Activated CD8-positive, alpha-beta T cell treated with anti-CD3 and anti-CD28 coated beads for 36 hours (primary cell): Measurements from ENCODE around the gene PIAS2. TPM values are rescaled to one million over a fixed set of nuclear protein-coding genes. Genes with fewer than 3 reads are reported as not detected.
A peak's percentile ranks its signal among the peaks of the same experiment; 100 is the strongest.
"Not testable (repeated sequence)": the region's sequence is repeated elsewhere in the genome, so short reads cannot be mapped to it uniquely, and the experiment has no call there.

Source experiments
- ATAC-seq: fragments of 200-7000 bp; cut with Tn5 transposase; one replicate; pipeline ENCODE4 v1.10.0; 2021; ENCODE audit warnings: mild to moderate bottlenecking, moderate library complexity
- CTCF ChIA-PET: fragments of 350-600 bp; sonication (Branson Sonifier 250); formaldehyde crosslinking; loops from one replicate; lab custom pipeline; 2021; ENCODE audit warnings: antibody characterized with exemption; lab: Charles Lee
- POLR2A ChIA-PET: fragments of 350-600 bp; sonication (Branson Sonifier 250); formaldehyde crosslinking; loops from one replicate; lab custom pipeline; 2021; ENCODE audit warnings: antibody characterized with exemption; lab: Charles Lee
- DNase-seq: peaks from one replicate; pipeline ENCODE4 v3.0.0-alpha.2; 2020
- H3K27ac Mint-ChIP-seq: one replicate; pipeline ENCODE4 v1.8.0; 2021; ENCODE audit warnings: mild to moderate bottlenecking, mixed read lengths
- H3K27me3 Mint-ChIP-seq: one replicate; pipeline ENCODE4 v1.8.0; 2021; ENCODE audit warnings: mixed read lengths
- H3K36me3 Mint-ChIP-seq: one replicate; pipeline ENCODE4 v1.8.0; 2021; ENCODE audit warnings: low read depth, mixed read lengths
- H3K4me1 Mint-ChIP-seq: one replicate; pipeline ENCODE4 v1.8.0; 2021; ENCODE audit warnings: low read depth, mixed read lengths
- H3K4me3 Mint-ChIP-seq: one replicate; pipeline ENCODE4 v1.8.0; 2021; ENCODE audit warnings: mild to moderate bottlenecking, moderate library complexity, mixed read lengths
- H3K9me3 Mint-ChIP-seq: one replicate; pipeline ENCODE4 v1.8.0; 2021; ENCODE audit warnings: mixed read lengths
- intact Hi-C: fragments of 100-400 bp; cut with micrococcal nuclease; formaldehyde crosslinking; loops from one replicate; pipeline ENCODE4 v1.10.0; 2022
- total RNA-seq, 2 experiments: library from RNA; stranded (reverse); gene quantifications; one replicate each; pipeline ENCODE4 v1.2.3, GENCODE V29; 2021
- TF ChIP-seq, protein P1 (sequence below): fragments of 200-600 bp; IDR thresholded peaks from one replicate; pipeline ENCODE4 v1.8.0; 2022; ENCODE audit warnings: antibody characterized with exemption, mild to moderate bottlenecking

The PIAS2 gene
- total RNA-seq, 2 experiments from 2014 or later: 26.9 to 29.8 TPM

DNA sequence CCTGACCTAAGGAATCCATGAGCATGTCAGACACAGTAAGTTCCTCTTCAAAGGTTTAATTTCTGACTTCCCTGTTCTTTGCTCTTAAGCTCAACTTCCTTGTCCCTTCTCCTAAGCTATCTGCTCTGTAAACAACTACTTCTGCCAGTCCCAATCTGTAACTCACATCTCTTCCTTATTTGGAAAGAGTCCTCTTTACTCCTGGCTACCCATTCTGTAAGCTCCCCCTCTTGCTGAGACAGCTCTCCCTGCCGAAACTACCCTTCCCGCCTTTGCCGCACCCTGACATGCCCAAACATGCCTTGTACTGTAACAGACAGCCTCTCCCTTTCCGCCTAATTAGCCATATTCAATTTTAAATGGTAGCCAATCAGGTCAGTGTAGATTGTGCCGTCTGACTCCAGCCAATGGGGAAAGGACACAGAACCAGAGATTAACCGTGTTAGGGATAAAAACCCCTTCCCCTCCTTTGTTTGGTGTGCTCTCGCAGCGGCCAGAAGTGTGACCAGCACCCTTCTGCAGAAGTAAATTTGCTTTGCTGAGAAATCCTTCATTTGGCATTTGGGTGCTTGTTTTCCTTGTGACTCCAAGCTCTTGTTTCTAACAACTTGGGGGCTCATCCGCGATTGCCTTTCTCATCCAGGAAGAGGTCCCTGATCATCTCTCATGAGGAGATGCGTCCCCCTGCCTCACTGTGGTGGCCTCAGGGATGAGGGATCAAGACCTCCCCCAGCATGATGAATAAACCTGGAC, 49.0 kb downstream of the PIAS2 start:
- ChIA-PET POLR2A (no interaction called here), CTCF (no interaction called here)
- Mint-ChIP-seq H3K36me3 (peaks cover 51% of the 10 kb centered on the region), H3K4me3 (no peak overlapping the region), H3K9me3 (peaks cover 37% of the 10 kb centered on the region), H3K27me3 (no peaks in the 10 kb centered on the region), H3K4me1 (peaks cover 20% of the 10 kb centered on the region), H3K27ac (no peak overlapping the region)
- ATAC-seq: no peak
- TF ChIP-seq, protein P1, sequence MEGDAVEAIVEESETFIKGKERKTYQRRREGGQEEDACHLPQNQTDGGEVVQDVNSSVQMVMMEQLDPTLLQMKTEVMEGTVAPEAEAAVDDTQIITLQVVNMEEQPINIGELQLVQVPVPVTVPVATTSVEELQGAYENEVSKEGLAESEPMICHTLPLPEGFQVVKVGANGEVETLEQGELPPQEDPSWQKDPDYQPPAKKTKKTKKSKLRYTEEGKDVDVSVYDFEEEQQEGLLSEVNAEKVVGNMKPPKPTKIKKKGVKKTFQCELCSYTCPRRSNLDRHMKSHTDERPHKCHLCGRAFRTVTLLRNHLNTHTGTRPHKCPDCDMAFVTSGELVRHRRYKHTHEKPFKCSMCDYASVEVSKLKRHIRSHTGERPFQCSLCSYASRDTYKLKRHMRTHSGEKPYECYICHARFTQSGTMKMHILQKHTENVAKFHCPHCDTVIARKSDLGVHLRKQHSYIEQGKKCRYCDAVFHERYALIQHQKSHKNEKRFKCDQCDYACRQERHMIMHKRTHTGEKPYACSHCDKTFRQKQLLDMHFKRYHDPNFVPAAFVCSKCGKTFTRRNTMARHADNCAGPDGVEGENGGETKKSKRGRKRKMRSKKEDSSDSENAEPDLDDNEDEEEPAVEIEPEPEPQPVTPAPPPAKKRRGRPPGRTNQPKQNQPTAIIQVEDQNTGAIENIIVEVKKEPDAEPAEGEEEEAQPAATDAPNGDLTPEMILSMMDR: no peak
- DNase-seq: peak; percentile 2
- intact Hi-C loops: no loop called here

DNA sequence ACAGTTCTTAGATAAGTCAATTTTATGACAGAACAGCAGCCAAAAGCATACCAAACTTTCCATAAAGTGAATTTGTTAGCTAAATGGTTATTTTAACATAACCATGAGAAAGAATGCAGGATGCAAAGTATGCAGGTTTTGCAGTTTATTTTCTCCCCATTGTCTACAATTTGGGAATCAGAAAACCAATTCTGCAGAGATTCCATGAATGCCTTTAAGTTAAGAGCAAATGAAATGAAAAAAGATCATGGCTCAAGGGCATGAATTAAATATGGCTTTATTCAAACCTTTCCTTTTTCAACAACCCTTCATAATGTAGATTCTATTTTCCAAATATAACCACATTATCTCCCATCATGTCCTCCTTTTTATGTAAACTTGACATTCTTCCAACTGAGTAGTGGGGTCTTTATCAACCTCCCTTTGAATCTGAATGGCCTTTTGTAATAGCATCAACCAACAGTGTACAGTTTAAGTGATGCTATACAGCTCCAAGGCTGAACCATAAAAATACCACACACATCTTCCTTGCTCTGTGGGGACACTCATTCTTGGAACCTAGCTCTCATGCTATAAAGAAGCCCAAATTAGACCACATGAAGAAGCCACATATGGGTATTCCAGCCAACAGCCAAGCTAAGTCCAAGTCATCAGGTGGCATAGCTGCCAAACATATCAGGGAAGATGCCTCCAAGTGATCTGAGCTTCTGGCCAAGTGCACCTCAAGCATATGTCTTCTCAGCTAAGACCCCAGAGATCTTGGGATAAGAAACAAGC, 49.8 kb downstream of the PIAS2 start:
- intact Hi-C loops: no loop called here
- Mint-ChIP-seq H3K27ac (no peak overlapping the region), H3K36me3 (peaks cover 49% of the 10 kb centered on the region), H3K9me3 (peaks cover 34% of the 10 kb centered on the region), H3K4me3 (no peak overlapping the region), H3K27me3 (no peaks in the 10 kb centered on the region), H3K4me1 (peaks cover 16% of the 10 kb centered on the region)
- ATAC-seq (no peak), DNase-seq (no peak)
- TF ChIP-seq, protein P1: no peak
- ChIA-PET CTCF (interaction anchor here (1.0 kb wide), 1 partner anchor 209 kb away, joined by 3 read pairs; no protein-coding TSS in a partner anchor), POLR2A (no interaction called here)

GRCh38 chr18:46866523-46866922, 50.8 kb downstream of the PIAS2 start:
- Mint-ChIP-seq H3K4me3 (no peak overlapping the region), H3K4me1 (peaks cover 16% of the 10 kb centered on the region), H3K27ac (no peak overlapping the region), H3K9me3 (peaks cover 32% of the 10 kb centered on the region), H3K27me3 (no peaks in the 10 kb centered on the region), H3K36me3 (peaks cover 42% of the 10 kb centered on the region)
- DNase-seq (no peak), ATAC-seq (no peak)
- TF ChIP-seq, protein P1: no peak
- ChIA-PET CTCF (no interaction called here), POLR2A (no interaction called here)
- intact Hi-C loops: no loop called here

DNA sequence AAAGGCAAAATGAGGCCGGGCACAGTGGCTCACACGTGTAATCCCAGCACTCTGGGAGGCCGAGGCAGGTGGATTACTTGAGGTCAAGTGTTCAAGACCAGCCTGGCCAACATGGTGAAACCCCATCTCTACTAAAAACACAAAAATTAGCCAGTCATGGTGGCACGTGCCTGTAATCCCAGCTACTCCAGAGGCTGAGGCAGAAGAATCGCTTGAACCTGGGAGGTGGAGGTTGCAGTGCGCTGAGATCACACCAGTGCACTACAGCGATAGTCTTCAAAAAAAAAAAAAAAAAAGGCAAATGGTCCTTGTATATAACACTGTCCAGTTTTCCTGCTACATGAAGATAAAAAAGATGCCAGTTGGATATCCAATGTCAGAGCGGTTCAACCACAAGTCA, 52.1 kb downstream of the PIAS2 start:
- ATAC-seq, DNase-seq, H3K4me3 Mint-ChIP-seq, H3K27ac Mint-ChIP-seq, H3K27me3 Mint-ChIP-seq, CTCF ChIA-PET, POLR2A ChIA-PET, intact Hi-C loops: not testable (repeated sequence)
- Mint-ChIP-seq H3K36me3 (peaks cover 36% of the 10 kb centered on the region), H3K4me1 (peaks cover 14% of the 10 kb centered on the region), H3K9me3 (peaks cover 24% of the 10 kb centered on the region)

DNA sequence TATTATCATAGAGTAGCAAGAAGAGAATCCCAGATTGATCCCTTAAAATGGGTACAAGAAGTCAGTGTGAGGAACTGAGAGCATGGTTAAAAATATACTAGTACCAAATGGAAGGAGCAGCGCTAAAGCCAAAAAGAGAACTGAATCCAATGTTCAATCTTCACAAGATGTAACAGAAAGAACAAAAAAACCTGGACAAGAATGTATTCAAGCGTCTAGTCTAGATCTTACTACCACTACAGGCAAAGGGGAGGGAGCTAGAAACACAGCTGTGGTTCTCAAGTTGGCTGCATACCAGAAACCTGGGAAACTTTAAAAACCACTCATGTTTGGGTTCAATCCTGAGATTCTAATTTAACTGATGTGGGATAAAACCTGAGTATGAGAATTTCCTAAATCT, 57.5 kb downstream of the PIAS2 start:
- Mint-ChIP-seq H3K36me3 (peaks cover 41% of the 10 kb centered on the region), H3K4me1 (peaks cover 9% of the 10 kb centered on the region), H3K27me3 (no peaks in the 10 kb centered on the region), H3K4me3 (no peak overlapping the region), H3K9me3 (no peaks in the 10 kb centered on the region), H3K27ac (no peak overlapping the region)
- ATAC-seq (no peak), DNase-seq (no peak)
- TF ChIP-seq, protein P1: no peak
- POLR2A ChIA-PET: no interaction called here
- intact Hi-C loops: no loop called here
- CTCF ChIA-PET: no interaction called here
